Hematopoietic multipotent progenitor cell treated with erythropoietin and hydrocortisone succinate and interleukin-3 and kit ligand, for 15 days (in vitro differentiated cells): ENCODE measurements around the gene HYAL4.
"Not testable (repeated sequence)": the region's sequence is repeated elsewhere in the genome, so short reads cannot be mapped to it uniquely, and the experiment has no call there.

Experiments
- DNase-seq: peaks from one replicate; pipeline ENCODE4 v3.0.0-alpha.2; 2015; ENCODE audit warnings: low spot score

HYAL4 gene

GRCh38 chr7:123846217-123846891 lies 1.4 kb downstream of the HYAL4 start:
- DNase-seq = no peak

- DNase-seq = no peak
Measured at GRCh38 chr7:123847868-123848267, 2.9 kb downstream of the HYAL4 start.

- DNase-seq = no peak
Measured at GRCh38 chr7:123849855-123850254, 4.9 kb downstream of the HYAL4 start.

GRCh38 chr7:123851404-123851803 lies 6.4 kb downstream of the HYAL4 start:
- not testable (repeated sequence) for DNase-seq

GRCh38 chr7:123854291-123854690 lies 9.3 kb downstream of the HYAL4 start:
- DNase-seq = not testable (repeated sequence)

- not testable (repeated sequence) for DNase-seq
Measured at GRCh38 chr7:123856428-123856827, 11.5 kb downstream of the HYAL4 start.

GRCh38 chr7:123860848-123861247 lies 15.9 kb downstream of the HYAL4 start:
- no peak for DNase-seq

GRCh38 chr7:123862775-123863174 lies 17.8 kb downstream of the HYAL4 start:
- DNase-seq = no peak

- no peak for DNase-seq
Measured at GRCh38 chr7:123863461-123863860, 18.5 kb downstream of the HYAL4 start.

- DNase-seq = no peak
Measured at GRCh38 chr7:123864012-123864411, 19.0 kb downstream of the HYAL4 start.

GRCh38 chr7:123864436-123864835 lies 19.5 kb downstream of the HYAL4 start:
- DNase-seq = no peak

GRCh38 chr7:123864966-123865365 lies 20.0 kb downstream of the HYAL4 start:
- no peak for DNase-seq

GRCh38 chr7:123865517-123866117 lies 20.6 kb downstream of the HYAL4 start:
- peak; percentile 52 for DNase-seq

GRCh38 chr7:123867225-123867624 lies 22.3 kb downstream of the HYAL4 start:
- no peak for DNase-seq

GRCh38 chr7:123871998-123872867 lies 27.3 kb downstream of the HYAL4 start:
- DNase-seq = no peak

- no peak for DNase-seq
Measured at GRCh38 chr7:123872908-123873307, 27.9 kb downstream of the HYAL4 start.

- DNase-seq = no peak
Measured at GRCh38 chr7:123876557-123877256, 31.7 kb downstream of the HYAL4 start.

GRCh38 chr7:123879628-123880027 lies 34.7 kb downstream of the HYAL4 start:
- DNase-seq = no peak

GRCh38 chr7:123881300-123881699 lies 36.3 kb downstream of the HYAL4 start:
- DNase-seq = no peak

GRCh38 chr7:123883154-123883553 lies 38.2 kb downstream of the HYAL4 start:
- no peak for DNase-seq

GRCh38 chr7:123888192-123888591 lies 43.2 kb downstream of the HYAL4 start:
- DNase-seq = no peak

- not testable (repeated sequence) for DNase-seq
Measured at GRCh38 chr7:123894753-123895152, 49.8 kb downstream of the HYAL4 start.
